Esophagus muscularis mucosa (tissue), 4 donors: ENCODE results near the gene SEC24D. TPM values are rescaled to one million over a fixed set of nuclear protein-coding genes. Genes with fewer than 3 reads are reported as not detected.
A peak's percentile ranks its signal among the peaks of the same experiment; 100 is the strongest.

Experiments used
- DNase-seq: peaks from one replicate; pipeline ENCODE4 v3.0.0-alpha.2; 2017; ENCODE audit errors: extremely low spot score
- H3K27ac ChIP-seq, 4 donors: fragments of 200-600 bp; sonication (generic); replicated peaks in 1 of 4; 1 replicate in 3 of 4; 2 replicates in 1 of 4; pipeline ENCODE4 v1.5.1; 2016 to 2019; ENCODE audit warnings: mild to moderate bottlenecking in 1 of 4
- H3K27me3 ChIP-seq, 4 donors: fragments of 200-600 bp; sonication (generic); one replicate each; pipeline versions ENCODE4 v1.5.1 to v1.6.0; 2016 to 2019
- H3K36me3 ChIP-seq, 4 donors: fragments of 200-600 bp; sonication (generic); one replicate each; pipeline ENCODE4 v1.5.1; 2016 to 2019
- H3K4me1 ChIP-seq, 4 donors: fragments of 200-600 bp; sonication (generic); one replicate each; pipeline ENCODE4 v1.5.1; 2016 to 2019
- H3K4me3 ChIP-seq, 4 donors: fragments of 200-600 bp; sonication (generic); 1 replicate in 2 of 4; 2 replicates in 2 of 4; pipeline ENCODE4 v1.5.1; 2016 to 2019; ENCODE audit warnings: mild to moderate bottlenecking in 4 of 4, moderate library complexity in 1 of 4
- H3K9me3 ChIP-seq, 4 donors: fragments of 200-600 bp; sonication (generic); 1 replicate in 3 of 4; 2 replicates in 1 of 4; pipeline ENCODE4 v1.5.1; 2016 to 2019
- CTCF ChIP-seq, 3 experiments: fragments of 200-600 bp in 2 of 3; fragments of 450-650 bp in 1 of 3; sonication (generic) in 2 of 3; IDR thresholded peaks; one replicate each; pipeline ENCODE4 v1.5.1; 2017 to 2019; ENCODE audit warnings: antibody characterized with exemption in 3 of 3, mild to moderate bottlenecking in 2 of 3, moderate library complexity in 1 of 3
- EP300 ChIP-seq: sonication (generic); formaldehyde crosslinking; IDR thresholded peaks from one replicate; pipeline ENCODE4 v1.6.1; 2017; ENCODE audit warnings: antibody characterized with exemption
- POLR2A ChIP-seq: fragments of 450-650 bp; IDR thresholded peaks from one replicate; pipeline ENCODE4 v1.6.1; 2017; ENCODE audit warnings: antibody characterized with exemption, moderate library complexity, mild to moderate bottlenecking, low read depth
- POLR2AphosphoS5 ChIP-seq, 2 donors: sonication (generic); formaldehyde crosslinking; IDR thresholded peaks; one replicate each; pipeline ENCODE4 v1.6.1; 2017; ENCODE audit warnings: antibody characterized with exemption in 2 of 2
- WGBS: methylation state at CpG from one replicate; pipeline ENCODE4 v1.1.5; 2018; 5-methylcytosine and 5-hydroxymethylcytosine counted together
- intact Hi-C: fragments of 100-400 bp; cut with DNase I; formaldehyde crosslinking; loops from one replicate; pipeline ENCODE4 v1.15.1; 2023
- total RNA-seq, 4 donors: library from RNA; depleted of rRNA; stranded (reverse); fragments of >200 nt; gene quantifications; one replicate each; pipeline versions ENCODE4 v1.1.0 to v1.2.1, GENCODE V29; 2016

The SEC24D gene
- total RNA-seq, 4 donors from 2014 or later: 29.1 to 41.5 (median 37.0) TPM

DNA sequence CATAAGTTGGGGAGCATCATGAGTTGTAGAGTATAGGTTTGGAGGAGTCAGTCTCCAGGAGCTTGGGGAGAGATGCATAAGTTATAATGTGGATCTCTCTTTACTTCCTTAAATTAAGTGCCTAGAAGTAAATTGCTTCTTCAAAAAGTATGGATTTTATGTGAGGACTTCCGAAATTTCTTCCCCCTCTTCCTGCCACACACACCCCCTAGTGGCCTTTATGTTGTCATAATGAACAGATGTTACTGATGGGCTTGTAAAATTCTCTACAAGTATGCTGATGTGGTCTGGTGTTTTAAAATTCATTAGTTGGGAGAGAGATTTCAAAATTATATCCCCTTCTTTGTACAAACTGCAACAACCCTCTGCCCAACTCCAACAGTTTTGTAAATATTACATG is 153.0 kb downstream of the SEC24D start:
- Histone ChIP-seq H3K4me1 (peaks cover 18 to 26% (median 20%) of the 10 kb centered on the region in 4 donors), H3K4me3 (no peak overlapping the region), H3K9me3 (no peaks in the 10 kb centered on the region), H3K27me3 (no peaks in the 10 kb centered on the region), H3K36me3 (peaks cover 0 to 4% (median 2%) of the 10 kb centered on the region in 4 donors), H3K27ac (no peak overlapping the region)
- no peak for DNase-seq
- intact Hi-C loops: loop anchor here (10.0 kb wide), 1 partner anchor 398 kb away; no protein-coding TSS in a partner anchor
- WGBS: 35% methylated on average over 1 of the region's 1 CpG
- TF ChIP-seq EP300 (no peak), POLR2AphosphoS5 (IDR thresholded peaks at IDR 0.05) (no peak), POLR2A (no peak), CTCF (IDR thresholded peaks at IDR 0.05) (peak; percentile 9 to 37 (median 24))

DNA sequence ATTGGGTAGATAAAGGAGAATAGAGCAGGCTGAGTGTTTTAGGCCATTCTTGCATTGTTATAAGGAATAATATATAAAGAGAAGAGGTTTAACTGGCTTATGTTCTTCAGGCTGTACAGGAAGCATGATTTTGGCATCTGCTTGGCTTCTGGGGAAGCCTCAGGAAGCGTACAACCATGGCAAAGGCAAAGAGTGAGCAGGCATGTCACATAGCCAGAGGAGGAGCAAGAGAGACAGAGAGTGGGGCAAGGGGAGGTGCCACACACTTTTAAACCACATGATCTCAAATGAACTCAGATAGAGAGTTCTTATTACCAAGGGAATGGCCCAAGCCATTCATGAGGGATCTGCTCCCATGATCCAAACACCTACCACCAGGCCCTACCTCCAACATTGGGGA is 155.1 kb downstream of the SEC24D start:
- Histone ChIP-seq H3K9me3 (no peaks in the 10 kb centered on the region), H3K27ac (no peak overlapping the region), H3K4me1 (peaks cover 0 to 6% (median under 1%) of the 10 kb centered on the region in 4 donors), H3K36me3 (no peaks in the 10 kb centered on the region), H3K4me3 (no peak overlapping the region), H3K27me3 (no peaks in the 10 kb centered on the region)
- TF ChIP-seq CTCF (IDR thresholded peaks at IDR 0.05) (no peak), POLR2AphosphoS5 (IDR thresholded peaks at IDR 0.05) (no peak), POLR2A (no peak), EP300 (no peak)
- DNase-seq: no peak
- intact Hi-C loops: loop anchor here (10.0 kb wide), 1 partner anchor 396 kb away; no protein-coding TSS in a partner anchor
- 76% methylated on average over 1 of the region's 1 CpG for WGBS

GRCh38 chr4:118676128-118676527 is 159.8 kb downstream of the SEC24D start:
- 65% methylated on average over 2 of the region's 2 CpGs for WGBS
- intact Hi-C loops: no loop called here
- TF ChIP-seq POLR2A (no peak), POLR2AphosphoS5 (IDR thresholded peaks at IDR 0.05) (no peak), EP300 (no peak), CTCF (IDR thresholded peaks at IDR 0.05) (no peak)
- Histone ChIP-seq H3K27me3 (no peaks in the 10 kb centered on the region), H3K9me3 (no peaks in the 10 kb centered on the region), H3K36me3 (no peaks in the 10 kb centered on the region), H3K4me1 (no peaks in the 10 kb centered on the region), H3K27ac (no peak overlapping the region), H3K4me3 (no peak overlapping the region)
- DNase-seq: no peak

Other genes with a start within 250 kb of the SEC24D start
- 10 to 100 TPM; 26.3 to 43.6 (median 29.5) TPM for gene METTL14, start 150.7 kb downstream of the SEC24D start, total RNA-seq
- 1,000 to 10,000 TPM; 2,073 to 2,783 (median 2,517) TPM for gene SYNPO2, start 52.7 kb upstream of the SEC24D start, total RNA-seq